ENCODE data around the gene ASB18. TPM values are rescaled to one million over a fixed set of nuclear protein-coding genes. Genes with fewer than 3 reads are reported as not detected.
A peak's percentile ranks its signal among the peaks of the same experiment; 100 is the strongest.

ASB18 gene
- total RNA-seq, 1 donor from 2014 or later: not detected

DNA sequence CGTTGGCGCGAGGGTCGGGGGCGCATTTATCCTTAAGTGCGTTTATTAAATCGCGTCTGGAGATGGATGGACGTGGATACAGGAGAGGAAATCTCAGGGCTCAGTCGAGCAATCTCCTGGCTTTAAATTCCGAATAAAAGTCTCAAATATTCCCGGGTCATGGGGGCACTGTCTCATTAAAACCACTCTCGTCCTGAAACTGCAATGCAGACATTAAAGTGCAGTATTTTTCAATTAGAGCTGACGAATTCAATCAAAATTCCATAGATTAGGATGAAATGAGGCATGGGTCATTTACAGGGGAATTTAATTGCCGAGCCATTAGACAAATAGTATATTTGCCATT lies 85.3 kb downstream of the ASB18 start:
- Mint-ChIP-seq H3K36me3 (ENCODE audit: low read depth) (no peaks in the 10 kb centered on the region), H3K27me3 (ENCODE audit: insufficient read depth) (peaks cover 60% of the 10 kb centered on the region)

DNA sequence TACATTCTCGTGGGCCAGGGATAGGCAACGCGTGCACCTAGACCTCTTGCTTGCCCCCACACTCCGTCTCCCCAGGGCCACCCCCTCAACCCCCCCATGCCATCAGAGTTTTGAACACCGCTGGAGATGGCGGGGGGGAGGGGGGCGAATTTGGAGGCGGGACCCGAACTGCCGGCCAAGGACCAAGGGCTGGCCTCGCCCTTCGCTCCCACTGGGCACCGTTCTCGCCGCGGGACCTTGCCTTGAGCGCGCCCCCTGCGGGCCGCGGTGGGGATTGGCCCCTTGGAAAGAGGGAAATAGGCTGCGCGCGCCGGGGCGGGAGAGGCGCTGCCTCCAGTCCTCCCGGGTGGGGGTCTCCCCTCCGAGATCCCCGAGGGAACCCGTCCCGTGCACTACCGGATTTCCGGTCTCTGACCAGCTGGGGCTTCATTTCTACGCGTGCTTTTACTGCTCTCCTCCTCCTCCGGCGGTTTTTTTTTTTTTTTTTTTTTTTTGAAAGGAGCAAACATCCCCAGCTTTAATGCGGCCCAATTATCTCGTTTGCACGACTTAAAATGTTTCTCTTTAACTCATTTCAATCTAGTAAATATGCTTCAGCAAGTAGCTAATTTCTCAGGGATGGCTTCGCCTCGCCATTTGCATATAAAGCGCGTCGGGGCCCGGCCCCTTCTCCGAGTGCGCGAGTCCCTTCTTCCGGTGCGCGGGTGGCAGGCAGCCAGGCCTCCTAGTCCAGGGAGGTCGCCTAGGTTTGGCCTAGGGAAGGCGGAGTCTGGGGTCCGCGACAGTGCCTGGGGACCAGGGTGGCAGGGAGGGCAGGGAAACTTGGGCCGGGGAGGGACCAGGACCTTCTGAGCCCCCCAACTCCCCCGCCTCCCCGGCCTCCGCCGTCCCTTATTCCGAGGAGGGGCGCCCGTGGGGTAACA lies 86.0 kb downstream of the ASB18 start:
- no peaks in the 10 kb centered on the region for H3K36me3 Mint-ChIP-seq (ENCODE audit: low read depth)
- H3K27ac Mint-ChIP-seq: no peak overlapping the region
- intact Hi-C loops (cut with micrococcal nuclease): loop anchor here (5.0 kb wide), 1 partner anchor 506 kb away; no protein-coding TSS in a partner anchor
- H3K27me3 Mint-ChIP-seq (ENCODE audit: insufficient read depth): peaks cover 60% of the 10 kb centered on the region
- DNase-seq (ENCODE audit: low spot score): no peak
- no peaks in the 10 kb centered on the region for H3K9me3 Mint-ChIP-seq
- no peaks in the 10 kb centered on the region for H3K4me1 Mint-ChIP-seq (ENCODE audit: low read depth)
- no peak overlapping the region for H3K4me3 Mint-ChIP-seq

More for the DNA sequence above, 85.3 kb downstream of the ASB18 start:
- H3K4me1 Mint-ChIP-seq (ENCODE audit: low read depth): no peaks in the 10 kb centered on the region
- DNase-seq (ENCODE audit: low spot score): no peak
- no peak overlapping the region for H3K4me3 Mint-ChIP-seq
- H3K9me3 Mint-ChIP-seq: no peaks in the 10 kb centered on the region
- intact Hi-C loops (cut with micrococcal nuclease): loop anchor here (1.0 to 5.0 kb wide), 2 partner anchors 8 to 507 kb away; no protein-coding TSS in a partner anchor
- H3K27ac Mint-ChIP-seq: no peak overlapping the region

GRCh38 chr2:236177604-236177966 lies 86.6 kb downstream of the ASB18 start:
- no peaks in the 10 kb centered on the region for H3K9me3 Mint-ChIP-seq
- DNase-seq (ENCODE audit: low spot score): no peak
- intact Hi-C loops (cut with micrococcal nuclease): loop anchor here (5.0 kb wide), 1 partner anchor 505 kb away; no protein-coding TSS in a partner anchor
- H3K27ac Mint-ChIP-seq: no peak overlapping the region
- H3K4me3 Mint-ChIP-seq: no peak overlapping the region
- no peaks in the 10 kb centered on the region for H3K36me3 Mint-ChIP-seq (ENCODE audit: low read depth)
- peaks cover 62% of the 10 kb centered on the region for H3K27me3 Mint-ChIP-seq (ENCODE audit: insufficient read depth)
- no peaks in the 10 kb centered on the region for H3K4me1 Mint-ChIP-seq (ENCODE audit: low read depth)

DNA sequence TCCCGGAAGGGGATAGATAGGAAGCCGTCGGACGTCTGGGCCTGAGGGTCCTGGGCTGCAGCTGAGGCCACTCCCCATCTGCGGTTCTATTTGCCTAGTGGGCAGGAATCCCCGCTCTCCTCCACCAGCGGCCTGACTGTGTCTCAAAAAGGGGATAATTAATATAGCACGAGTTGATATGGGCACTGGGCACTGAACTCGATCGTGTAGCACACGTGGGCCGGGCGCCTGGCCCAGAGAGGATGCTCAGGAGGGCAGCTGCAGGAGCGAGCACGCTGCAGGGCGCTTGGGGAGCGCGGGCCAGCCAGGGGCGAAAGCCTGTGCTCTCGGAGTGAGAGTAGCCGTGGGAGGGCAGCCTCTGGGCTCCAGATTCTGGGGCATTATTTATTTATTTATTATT lies 87.3 kb downstream of the ASB18 start:
- no peak for DNase-seq (ENCODE audit: low spot score)
- no peak overlapping the region for H3K4me3 Mint-ChIP-seq
- no peaks in the 10 kb centered on the region for H3K9me3 Mint-ChIP-seq
- H3K27me3 Mint-ChIP-seq (ENCODE audit: insufficient read depth): peaks cover 67% of the 10 kb centered on the region
- H3K4me1 Mint-ChIP-seq (ENCODE audit: low read depth): no peaks in the 10 kb centered on the region
- H3K27ac Mint-ChIP-seq: no peak overlapping the region
- peaks cover 2% of the 10 kb centered on the region for H3K36me3 Mint-ChIP-seq (ENCODE audit: low read depth)
- intact Hi-C loops (cut with micrococcal nuclease): loop anchor here (5.0 kb wide), 1 partner anchor 505 kb away; no protein-coding TSS in a partner anchor

DNA sequence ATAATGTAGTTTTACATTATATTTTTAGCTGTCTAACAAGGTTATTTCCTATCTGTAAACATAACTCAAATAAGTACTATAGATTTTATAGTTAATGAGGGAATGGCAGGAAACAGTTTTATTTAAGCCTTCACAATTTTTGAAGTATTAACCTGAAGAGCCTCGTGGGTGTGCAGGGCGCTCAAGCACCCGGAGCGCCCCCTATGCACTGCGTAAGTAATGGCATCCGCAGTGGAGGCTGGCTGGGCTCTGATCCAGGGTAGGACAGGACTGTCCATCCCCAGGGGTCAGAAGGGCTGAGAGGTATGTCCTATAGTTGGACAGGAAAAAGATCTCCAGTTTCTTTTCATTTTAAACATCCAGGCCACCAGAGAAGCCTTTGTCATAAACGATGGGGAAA lies 87.8 kb downstream of the ASB18 start:
- peaks cover 2% of the 10 kb centered on the region for H3K36me3 Mint-ChIP-seq (ENCODE audit: low read depth)
- no peaks in the 10 kb centered on the region for H3K4me1 Mint-ChIP-seq (ENCODE audit: low read depth)
- H3K9me3 Mint-ChIP-seq: no peaks in the 10 kb centered on the region
- peaks cover 71% of the 10 kb centered on the region for H3K27me3 Mint-ChIP-seq (ENCODE audit: insufficient read depth)
- intact Hi-C loops (cut with micrococcal nuclease): loop anchor here (5.0 kb wide), 1 partner anchor 504 kb away; no protein-coding TSS in a partner anchor
- no peak overlapping the region for H3K4me3 Mint-ChIP-seq
- DNase-seq (ENCODE audit: low spot score): no peak
- no peak overlapping the region for H3K27ac Mint-ChIP-seq

DNA sequence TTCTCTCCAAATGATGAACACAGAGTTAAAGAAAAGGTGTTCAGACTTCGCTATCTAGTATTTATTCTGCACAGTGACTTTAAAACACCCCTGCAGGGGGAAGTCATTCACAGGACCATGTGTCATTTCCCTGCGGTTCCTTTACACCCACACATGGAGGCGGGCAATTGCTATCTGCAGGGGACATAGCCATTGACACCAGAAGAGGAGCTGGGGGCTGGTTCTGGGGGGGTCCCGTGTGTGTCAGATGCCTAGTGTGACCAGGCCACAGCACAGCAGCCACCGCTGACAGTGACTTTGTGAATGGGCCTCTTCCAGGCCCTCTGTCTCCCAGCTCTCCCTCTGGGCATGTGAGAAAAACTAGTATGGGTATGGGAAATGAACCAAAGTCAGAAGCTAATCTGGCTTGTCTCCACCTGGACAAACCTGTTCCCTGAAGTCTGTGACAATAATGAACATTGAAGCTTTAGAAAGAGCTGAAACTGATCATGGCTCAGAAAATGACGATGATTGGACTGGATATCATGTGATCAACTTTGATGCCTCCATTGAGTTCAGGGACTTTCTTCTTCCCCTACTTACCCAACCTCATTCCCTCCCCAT lies 88.6 kb downstream of the ASB18 start:
- H3K27ac Mint-ChIP-seq: no peak overlapping the region
- H3K27me3 Mint-ChIP-seq (ENCODE audit: insufficient read depth): peaks cover 75% of the 10 kb centered on the region
- intact Hi-C loops (cut with micrococcal nuclease): loop anchor here (5.0 kb wide), 1 partner anchor 503 kb away; no protein-coding TSS in a partner anchor
- H3K36me3 Mint-ChIP-seq (ENCODE audit: low read depth): peaks cover 2% of the 10 kb centered on the region
- no peak overlapping the region for H3K4me3 Mint-ChIP-seq
- H3K4me1 Mint-ChIP-seq (ENCODE audit: low read depth): no peaks in the 10 kb centered on the region
- H3K9me3 Mint-ChIP-seq: no peaks in the 10 kb centered on the region
- DNase-seq (ENCODE audit: low spot score): no peak

DNA sequence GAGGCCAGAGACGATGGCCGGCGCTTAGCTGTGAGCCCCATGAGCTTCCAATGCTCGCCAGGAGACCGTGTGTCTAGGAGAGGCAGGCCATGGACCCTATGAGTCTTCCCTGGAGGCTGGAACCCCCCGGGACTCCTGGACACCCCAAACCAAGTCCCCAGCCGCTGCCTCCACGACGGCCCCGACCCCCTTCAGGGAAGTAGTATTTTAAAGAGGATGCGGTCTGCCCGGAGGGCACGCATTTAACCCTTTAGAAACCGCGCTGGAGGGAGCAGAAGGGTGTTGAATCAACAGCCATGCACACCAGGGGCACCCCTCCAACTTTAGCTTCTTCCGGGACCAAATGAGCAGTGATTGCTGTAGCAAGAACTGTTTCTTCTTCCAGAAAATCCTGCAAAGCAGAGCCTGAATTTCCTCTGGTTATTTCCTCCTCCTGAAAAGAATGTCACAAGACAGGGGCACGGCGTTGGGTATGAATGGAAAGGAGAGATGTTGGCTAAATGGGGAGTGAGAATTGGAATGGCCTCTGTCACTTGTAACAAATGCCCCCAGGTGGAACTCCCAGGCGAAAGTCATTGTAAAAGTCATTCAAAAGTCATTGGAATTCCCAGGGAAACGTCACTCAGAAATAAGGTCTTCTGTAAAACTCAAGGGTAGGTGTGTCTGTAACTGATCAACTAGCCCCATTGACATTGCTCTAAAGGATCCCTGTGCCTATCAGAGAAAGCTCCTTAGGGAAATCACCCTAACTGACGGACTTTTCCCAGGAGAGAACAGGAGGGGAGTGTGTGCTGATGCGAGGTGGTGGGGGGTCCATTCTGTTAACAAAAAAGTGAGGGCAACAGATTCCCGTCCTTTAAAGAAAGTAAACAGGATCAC lies 90.2 kb downstream of the ASB18 start:
- DNase-seq (ENCODE audit: low spot score): no peak
- H3K9me3 Mint-ChIP-seq: no peaks in the 10 kb centered on the region
- no peaks in the 10 kb centered on the region for H3K4me1 Mint-ChIP-seq (ENCODE audit: low read depth)
- H3K4me3 Mint-ChIP-seq: no peak overlapping the region
- peaks cover 78% of the 10 kb centered on the region for H3K27me3 Mint-ChIP-seq (ENCODE audit: insufficient read depth)
- no peak overlapping the region for H3K27ac Mint-ChIP-seq
- intact Hi-C loops (cut with micrococcal nuclease): no loop called here
- H3K36me3 Mint-ChIP-seq (ENCODE audit: low read depth): peaks cover 2% of the 10 kb centered on the region

DNA sequence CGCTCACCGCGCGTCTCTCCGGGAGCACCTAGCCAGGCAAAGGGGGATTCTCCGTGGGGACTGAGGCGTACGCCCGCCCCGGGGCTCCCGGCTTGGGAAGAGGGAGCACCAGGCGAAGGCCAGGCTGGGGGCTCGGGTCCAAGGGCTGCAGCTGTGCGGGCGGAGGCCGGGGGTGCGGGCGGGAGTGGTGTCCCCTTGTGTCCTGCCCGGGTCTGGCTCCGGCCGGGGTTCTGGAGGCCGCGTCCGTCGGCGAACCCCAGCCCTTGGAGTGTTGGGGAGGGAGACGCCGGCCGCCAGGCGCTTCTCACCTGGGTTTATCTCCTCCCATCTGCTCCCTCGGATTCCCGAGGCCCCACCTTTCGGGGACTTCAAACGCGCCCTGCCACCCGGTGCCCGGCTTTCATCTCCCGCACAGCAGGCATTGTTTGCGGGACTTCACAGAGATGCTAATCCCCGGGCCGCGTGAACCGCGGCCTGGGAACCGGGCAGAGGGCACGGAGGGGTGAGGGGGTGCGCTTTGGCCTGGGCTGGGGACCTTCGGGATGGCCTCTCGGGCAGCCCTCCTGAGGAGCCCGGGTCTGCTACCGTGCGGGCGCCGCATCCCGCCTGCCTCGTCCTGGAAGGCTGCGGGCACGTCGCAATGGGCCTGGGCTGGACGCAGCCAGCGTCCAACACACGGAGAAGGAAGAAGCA lies 91.0 kb downstream of the ASB18 start:
- Mint-ChIP-seq H3K27ac (no peak overlapping the region), H3K9me3 (no peaks in the 10 kb centered on the region), H3K27me3 (ENCODE audit: insufficient read depth) (peaks cover 74% of the 10 kb centered on the region), H3K4me1 (ENCODE audit: low read depth) (no peaks in the 10 kb centered on the region), H3K4me3 (no peak overlapping the region), H3K36me3 (ENCODE audit: low read depth) (peaks cover 2% of the 10 kb centered on the region)
- intact Hi-C loops (cut with micrococcal nuclease): no loop called here
- no peak for DNase-seq (ENCODE audit: low spot score)

DNA sequence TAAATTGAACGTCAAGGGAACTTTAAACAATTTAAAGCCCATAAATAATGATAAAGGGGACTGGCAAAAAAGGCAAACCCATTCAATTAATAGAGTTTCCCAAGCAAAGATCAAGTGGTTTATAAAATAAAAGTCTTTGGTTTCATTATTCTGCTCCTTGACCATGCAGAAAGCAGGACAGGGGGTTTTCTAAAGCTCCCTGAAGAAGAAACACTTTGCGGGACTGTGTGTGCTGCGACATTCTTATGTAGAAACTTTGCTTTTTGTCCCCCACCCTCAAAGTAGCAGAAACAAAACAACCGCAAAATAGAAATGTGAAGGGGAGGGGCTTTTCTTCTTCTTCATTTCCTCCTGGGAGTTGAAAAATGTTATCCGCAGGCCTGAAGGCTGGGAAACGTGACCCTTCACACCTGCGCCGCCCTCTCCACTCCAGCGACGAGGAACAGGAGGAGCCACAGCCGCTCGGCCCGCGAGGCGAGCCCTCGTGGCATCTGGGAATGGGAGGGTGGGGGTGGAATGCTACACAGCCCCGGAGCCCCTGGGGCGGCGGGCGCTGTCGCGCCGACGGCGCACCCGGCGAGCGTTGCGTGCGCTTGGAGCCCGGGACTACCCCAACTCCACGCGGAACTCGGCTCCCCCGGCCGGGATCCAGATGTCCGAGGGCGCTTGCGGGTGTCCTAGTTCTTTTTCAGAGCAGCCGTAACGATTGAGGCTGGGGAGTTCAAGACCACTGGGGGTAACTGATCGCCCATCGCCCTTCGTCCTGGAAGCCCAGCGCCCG lies 91.8 kb downstream of the ASB18 start:
- H3K9me3 Mint-ChIP-seq: no peaks in the 10 kb centered on the region
- intact Hi-C loops (cut with micrococcal nuclease): no loop called here
- H3K4me1 Mint-ChIP-seq (ENCODE audit: low read depth): no peaks in the 10 kb centered on the region
- H3K27me3 Mint-ChIP-seq (ENCODE audit: insufficient read depth): peaks cover 70% of the 10 kb centered on the region
- H3K4me3 Mint-ChIP-seq: no peak overlapping the region
- DNase-seq (ENCODE audit: low spot score): no peak
- peak overlapping the region; percentile 27 for H3K27ac Mint-ChIP-seq
- H3K36me3 Mint-ChIP-seq (ENCODE audit: low read depth): peaks cover 2% of the 10 kb centered on the region

DNA sequence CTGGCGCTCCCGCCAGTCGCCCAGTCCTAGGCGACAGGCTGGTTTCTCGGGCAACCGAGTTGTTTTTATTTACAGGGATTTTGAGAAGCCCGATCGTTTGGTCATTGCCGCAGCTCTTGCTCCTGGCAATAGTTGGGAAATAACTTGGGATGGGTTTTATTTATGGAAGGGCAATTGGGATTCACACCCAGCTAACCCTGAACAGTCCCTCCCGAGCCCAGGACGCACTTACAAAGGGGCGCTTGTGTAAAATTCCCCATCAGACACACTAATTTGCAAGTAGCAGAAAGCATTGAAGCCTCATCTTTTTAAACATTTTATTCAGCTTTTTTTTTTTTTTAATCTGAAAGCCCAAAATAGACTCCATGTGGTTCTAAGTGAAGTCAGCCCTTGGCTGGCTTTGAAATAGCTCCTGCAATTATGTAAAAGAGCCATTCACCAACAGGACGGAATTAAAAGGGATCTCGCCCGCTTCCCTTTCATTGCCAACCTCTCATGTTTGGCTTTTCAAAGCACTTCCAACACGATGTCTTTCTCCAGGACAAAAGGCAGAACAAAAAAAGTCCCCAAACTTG lies 92.4 kb downstream of the ASB18 start:
- DNase-seq (ENCODE audit: low spot score): no peak
- no peaks in the 10 kb centered on the region for H3K9me3 Mint-ChIP-seq
- no peaks in the 10 kb centered on the region for H3K4me1 Mint-ChIP-seq (ENCODE audit: low read depth)
- intact Hi-C loops (cut with micrococcal nuclease): loop anchor here (1.0 kb wide), 1 partner anchor 8 kb away; no protein-coding TSS in a partner anchor
- H3K27me3 Mint-ChIP-seq (ENCODE audit: insufficient read depth): peaks cover 69% of the 10 kb centered on the region
- no peak overlapping the region for H3K4me3 Mint-ChIP-seq
- H3K36me3 Mint-ChIP-seq (ENCODE audit: low read depth): peaks cover 2% of the 10 kb centered on the region
- H3K27ac Mint-ChIP-seq: peak overlapping the region; percentile 27

DNA sequence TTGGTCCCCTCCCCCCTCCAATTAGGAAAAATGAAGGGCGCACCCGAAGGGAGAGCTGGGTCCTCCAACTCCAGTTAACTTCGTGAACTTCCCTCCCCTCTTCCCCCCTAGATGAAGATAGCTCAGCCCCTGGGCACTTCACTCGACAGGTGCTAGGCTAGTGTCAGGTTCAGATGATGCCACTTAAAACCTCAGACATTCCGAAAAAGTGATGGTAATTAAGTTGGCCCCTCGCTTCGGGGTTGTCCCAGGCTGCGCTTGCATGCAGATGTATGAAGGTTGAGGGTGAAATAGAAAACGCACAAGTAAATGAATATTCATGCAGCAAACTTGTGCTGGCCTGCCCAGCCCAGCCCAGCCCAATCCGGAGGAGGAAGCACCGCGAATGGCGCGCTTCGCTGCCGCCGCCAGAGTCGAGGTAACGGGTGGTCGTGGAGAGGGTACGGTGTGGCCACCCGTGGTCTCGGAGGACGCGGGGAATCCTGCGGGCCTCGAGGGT lies 93.0 kb downstream of the ASB18 start:
- intact Hi-C loops (cut with micrococcal nuclease): loop anchor here (1.0 kb wide), 1 partner anchor 8 kb away; no protein-coding TSS in a partner anchor
- no peak for DNase-seq (ENCODE audit: low spot score)
- Mint-ChIP-seq H3K4me3 (no peak overlapping the region), H3K4me1 (ENCODE audit: low read depth) (peaks cover 4% of the 10 kb centered on the region), H3K9me3 (no peaks in the 10 kb centered on the region), H3K27ac (no peak overlapping the region), H3K36me3 (ENCODE audit: low read depth) (peaks cover 2% of the 10 kb centered on the region), H3K27me3 (ENCODE audit: insufficient read depth) (peaks cover 69% of the 10 kb centered on the region)

Data from activated T-helper 1 cell treated with anti-CD3 and anti-CD28 coated beads, Interleukin-12 subunit alpha, Interleukin-12 subunit beta, Interleukin-2, Interleukin-4 antibody, amounts not matched to agents 30 ng/mL and 10 ng/mL and 1 ng/mL, durations not matched to agents 14 hours and 24 hours and 36 hours (primary cell).